ENCODE data around the gene CISTR. TPM values are rescaled to one million over a fixed set of nuclear protein-coding genes. Genes with fewer than 3 reads are reported as not detected.

Gene CISTR
- total RNA-seq, 1 experiment from 2014 or later, result not detected

DNA sequence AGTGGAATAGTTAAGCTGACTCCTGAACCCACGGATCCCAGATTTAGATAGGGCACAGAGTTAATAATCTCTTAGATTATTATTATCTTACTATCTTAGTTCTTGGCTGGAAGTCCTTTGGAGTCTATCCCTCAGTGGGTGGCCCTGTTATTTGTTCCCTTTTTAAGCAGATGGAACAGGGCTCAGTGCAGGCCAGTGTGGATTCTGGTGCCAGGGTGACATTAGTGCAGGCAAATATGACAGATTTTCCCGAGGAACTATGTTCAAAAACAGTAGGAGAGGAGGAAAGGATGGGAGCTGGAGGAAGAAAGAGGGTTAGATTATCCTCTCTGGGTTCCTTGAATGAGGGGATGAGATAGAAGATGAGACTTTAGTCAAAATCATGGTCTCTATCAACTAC is 41.4 kb upstream of the CISTR start:
- H3K4me3 ChIP-seq (ENCODE audit: low read depth, low read length, poor library complexity, severe bottlenecking), result no peak overlapping the region
- H3K36me3 ChIP-seq (ENCODE audit: insufficient read depth, low read length, poor library complexity, severe bottlenecking), result no peaks in the 10 kb centered on the region
- TF ChIP-seq, protein P1, sequence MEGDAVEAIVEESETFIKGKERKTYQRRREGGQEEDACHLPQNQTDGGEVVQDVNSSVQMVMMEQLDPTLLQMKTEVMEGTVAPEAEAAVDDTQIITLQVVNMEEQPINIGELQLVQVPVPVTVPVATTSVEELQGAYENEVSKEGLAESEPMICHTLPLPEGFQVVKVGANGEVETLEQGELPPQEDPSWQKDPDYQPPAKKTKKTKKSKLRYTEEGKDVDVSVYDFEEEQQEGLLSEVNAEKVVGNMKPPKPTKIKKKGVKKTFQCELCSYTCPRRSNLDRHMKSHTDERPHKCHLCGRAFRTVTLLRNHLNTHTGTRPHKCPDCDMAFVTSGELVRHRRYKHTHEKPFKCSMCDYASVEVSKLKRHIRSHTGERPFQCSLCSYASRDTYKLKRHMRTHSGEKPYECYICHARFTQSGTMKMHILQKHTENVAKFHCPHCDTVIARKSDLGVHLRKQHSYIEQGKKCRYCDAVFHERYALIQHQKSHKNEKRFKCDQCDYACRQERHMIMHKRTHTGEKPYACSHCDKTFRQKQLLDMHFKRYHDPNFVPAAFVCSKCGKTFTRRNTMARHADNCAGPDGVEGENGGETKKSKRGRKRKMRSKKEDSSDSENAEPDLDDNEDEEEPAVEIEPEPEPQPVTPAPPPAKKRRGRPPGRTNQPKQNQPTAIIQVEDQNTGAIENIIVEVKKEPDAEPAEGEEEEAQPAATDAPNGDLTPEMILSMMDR (conservative IDR thresholded peaks at IDR 0.05; ENCODE audit: low read depth, low read length), result no peak
- TF ChIP-seq EZH2 (IDR thresholded peaks at IDR 0.05; ENCODE audit: borderline replicate concordance, low read depth, low read length, poor library complexity, severe bottlenecking), result no peak
- H3K27ac ChIP-seq (ENCODE audit: low read depth, low read length, poor library complexity, severe bottlenecking), result no peak overlapping the region
- peaks cover 7% of the 10 kb centered on the region for H3K27me3 ChIP-seq (replicated peaks; ENCODE audit: insufficient read depth, low read depth, low read length, poor library complexity)
- no TSS peak for BruUV-seq (replicated peaks)
- intact Hi-C loops (cut with micrococcal nuclease; ENCODE audit: unreplicated experiment), result no loop called here
- H3K9me3 ChIP-seq (ENCODE audit: low read depth, low read length, poor library complexity, severe bottlenecking), result no peaks in the 10 kb centered on the region
- ChIA-PET POLR2A (ENCODE audit: low non-redundant PET) (no interaction called here), CTCF (no interaction called here)
- no peak for DNase-seq (ENCODE audit: low spot score)
- H3K4me1 ChIP-seq (ENCODE audit: insufficient read depth, low read length, poor library complexity, severe bottlenecking), result peaks cover 9% of the 10 kb centered on the region

GRCh38 chr12:53791735-53792326 is 40.1 kb upstream of the CISTR start:
- ChIA-PET POLR2A (ENCODE audit: low non-redundant PET) (no interaction called here), CTCF (interaction anchor here (0.6 kb wide), 1 partner anchor 53 kb away, joined by 6 read pairs; no protein-coding TSS in a partner anchor)
- peak; percentile 47 for DNase-seq (ENCODE audit: low spot score)
- H3K4me3 ChIP-seq (ENCODE audit: low read depth, low read length, poor library complexity, severe bottlenecking), result no peak overlapping the region
- TF ChIP-seq, protein P1 (conservative IDR thresholded peaks at IDR 0.05; ENCODE audit: low read depth, low read length), result peak; percentile 79
- no peak for TF ChIP-seq EZH2 (IDR thresholded peaks at IDR 0.05; ENCODE audit: borderline replicate concordance, low read depth, low read length, poor library complexity, severe bottlenecking)
- H3K4me1 ChIP-seq (ENCODE audit: insufficient read depth, low read length, poor library complexity, severe bottlenecking), result peaks cover 9% of the 10 kb centered on the region
- H3K36me3 ChIP-seq (ENCODE audit: insufficient read depth, low read length, poor library complexity, severe bottlenecking), result no peaks in the 10 kb centered on the region
- no peaks in the 10 kb centered on the region for H3K9me3 ChIP-seq (ENCODE audit: low read depth, low read length, poor library complexity, severe bottlenecking)
- H3K27me3 ChIP-seq (replicated peaks; ENCODE audit: insufficient read depth, low read depth, low read length, poor library complexity), result peaks cover 7% of the 10 kb centered on the region
- BruUV-seq (replicated peaks), result no TSS peak
- H3K27ac ChIP-seq (ENCODE audit: low read depth, low read length, poor library complexity, severe bottlenecking), result no peak overlapping the region
- intact Hi-C loops (cut with micrococcal nuclease; ENCODE audit: unreplicated experiment), result no loop called here

DNA sequence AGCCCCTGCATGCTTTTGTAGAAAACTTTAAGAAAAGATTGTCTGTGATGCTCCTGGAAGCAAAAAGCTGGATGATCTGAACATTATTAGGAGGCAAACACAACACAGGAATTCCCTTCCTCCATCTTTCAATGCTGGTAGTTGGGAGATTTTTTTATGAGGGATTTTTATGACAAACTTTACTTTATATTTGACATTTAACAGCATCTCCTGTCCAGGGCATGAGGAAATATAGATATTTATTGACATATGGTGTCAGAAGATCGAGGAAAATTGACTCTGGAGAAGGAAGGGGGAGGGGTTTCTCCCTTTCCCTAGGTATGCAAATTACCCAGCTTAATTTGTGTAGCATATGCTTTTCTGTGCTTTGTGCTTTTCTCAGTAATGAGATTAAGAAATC is 37.8 kb upstream of the CISTR start:
- TF ChIP-seq EZH2 (IDR thresholded peaks at IDR 0.05; ENCODE audit: borderline replicate concordance, low read depth, low read length, poor library complexity, severe bottlenecking), result no peak
- TF ChIP-seq, protein P1 (conservative IDR thresholded peaks at IDR 0.05; ENCODE audit: low read depth, low read length), result no peak
- POLR2A ChIA-PET (ENCODE audit: low non-redundant PET), result no interaction called here
- H3K27ac ChIP-seq (ENCODE audit: low read depth, low read length, poor library complexity, severe bottlenecking), result no peak overlapping the region
- no peaks in the 10 kb centered on the region for H3K9me3 ChIP-seq (ENCODE audit: low read depth, low read length, poor library complexity, severe bottlenecking)
- BruUV-seq (replicated peaks), result no TSS peak
- no peak overlapping the region for H3K4me3 ChIP-seq (ENCODE audit: low read depth, low read length, poor library complexity, severe bottlenecking)
- intact Hi-C loops (cut with micrococcal nuclease; ENCODE audit: unreplicated experiment), result no loop called here
- CTCF ChIA-PET, result interaction anchor here (0.6 kb wide), 1 partner anchor 94 kb away, joined by 3 read pairs; no protein-coding TSS in a partner anchor
- H3K36me3 ChIP-seq (ENCODE audit: insufficient read depth, low read length, poor library complexity, severe bottlenecking), result no peaks in the 10 kb centered on the region
- H3K27me3 ChIP-seq (replicated peaks; ENCODE audit: insufficient read depth, low read depth, low read length, poor library complexity), result no peaks in the 10 kb centered on the region
- no peak for DNase-seq (ENCODE audit: low spot score)
- H3K4me1 ChIP-seq (ENCODE audit: insufficient read depth, low read length, poor library complexity, severe bottlenecking), result peaks cover 9% of the 10 kb centered on the region

Measured in A673 (cell line).